Ishikawa (cell line): ENCODE data around the gene PPP1R27.

ENCODE experiments used
- CEBPB ChIP-seq: IDR thresholded peaks from 2 replicates; pipeline ENCODE4 v1.6.1; 2012
- CREB1 ChIP-seq: IDR thresholded peaks from 2 replicates; pipeline ENCODE4 v1.6.1; 2012; ENCODE audit warnings: low read depth
- EGR1 ChIP-seq: IDR thresholded peaks from 2 replicates; pipeline ENCODE4 v1.6.1; 2012
- EP300 ChIP-seq: IDR thresholded peaks from 2 replicates; pipeline ENCODE4 v1.6.1; 2012; ENCODE audit warnings: borderline replicate concordance
- FOXM1 ChIP-seq: IDR thresholded peaks from 2 replicates; pipeline ENCODE4 v1.6.1; 2012; ENCODE audit warnings: low read depth, borderline replicate concordance
- NFIC ChIP-seq: IDR thresholded peaks from 2 replicates; pipeline ENCODE4 v1.6.1; 2012
- RAD21 ChIP-seq: IDR thresholded peaks from 2 replicates; pipeline ENCODE4 v1.6.1; 2012; ENCODE audit warnings: low read depth
- TAF1 ChIP-seq: IDR thresholded peaks from 2 replicates; pipeline ENCODE4 v1.6.1; 2012; ENCODE audit warnings: low read depth, mild to moderate bottlenecking
- TCF12 ChIP-seq: IDR thresholded peaks from 2 replicates; pipeline ENCODE4 v1.6.1; 2012; ENCODE audit warnings: low read depth
- TEAD4 ChIP-seq: IDR thresholded peaks from 2 replicates; pipeline ENCODE4 v1.6.1; 2012
- YY1 ChIP-seq: IDR thresholded peaks from 2 replicates; pipeline ENCODE4 v1.6.1; 2012; ENCODE audit warnings: low read depth
- ZBTB7A ChIP-seq: IDR thresholded peaks from 2 replicates; pipeline ENCODE4 v1.6.1; 2012; ENCODE audit warnings: low read depth
- TF ChIP-seq, protein P1 (sequence below): IDR thresholded peaks from 2 replicates; pipeline ENCODE4 v1.6.1; 2012; ENCODE audit warnings: low read depth, mild to moderate bottlenecking
- TF ChIP-seq, protein P2 (sequence below): IDR thresholded peaks from 2 replicates; pipeline ENCODE4 v1.6.1; 2012

DNA sequence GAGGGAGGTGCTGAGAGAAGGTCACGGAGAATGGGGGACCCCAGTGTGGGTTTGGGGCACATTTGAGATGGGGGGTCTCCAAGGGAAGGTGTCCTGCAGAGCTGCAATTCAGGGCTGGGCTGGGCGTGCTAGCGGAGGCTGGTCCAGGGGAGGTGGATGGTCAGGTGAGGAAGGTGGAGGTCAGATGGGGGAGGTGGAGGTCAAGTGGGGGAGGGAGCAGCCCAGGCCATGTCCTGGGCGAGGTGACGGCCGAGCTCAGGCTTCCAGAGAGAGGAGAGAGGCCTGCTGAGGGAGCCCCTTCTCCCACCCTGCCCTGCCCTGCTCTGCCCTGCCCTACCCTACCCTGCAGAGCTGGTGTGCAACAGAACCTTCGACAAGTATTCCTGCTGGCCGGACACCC lies 24.4 kb downstream of the PPP1R27 start:
- TF ChIP-seq, protein P1, sequence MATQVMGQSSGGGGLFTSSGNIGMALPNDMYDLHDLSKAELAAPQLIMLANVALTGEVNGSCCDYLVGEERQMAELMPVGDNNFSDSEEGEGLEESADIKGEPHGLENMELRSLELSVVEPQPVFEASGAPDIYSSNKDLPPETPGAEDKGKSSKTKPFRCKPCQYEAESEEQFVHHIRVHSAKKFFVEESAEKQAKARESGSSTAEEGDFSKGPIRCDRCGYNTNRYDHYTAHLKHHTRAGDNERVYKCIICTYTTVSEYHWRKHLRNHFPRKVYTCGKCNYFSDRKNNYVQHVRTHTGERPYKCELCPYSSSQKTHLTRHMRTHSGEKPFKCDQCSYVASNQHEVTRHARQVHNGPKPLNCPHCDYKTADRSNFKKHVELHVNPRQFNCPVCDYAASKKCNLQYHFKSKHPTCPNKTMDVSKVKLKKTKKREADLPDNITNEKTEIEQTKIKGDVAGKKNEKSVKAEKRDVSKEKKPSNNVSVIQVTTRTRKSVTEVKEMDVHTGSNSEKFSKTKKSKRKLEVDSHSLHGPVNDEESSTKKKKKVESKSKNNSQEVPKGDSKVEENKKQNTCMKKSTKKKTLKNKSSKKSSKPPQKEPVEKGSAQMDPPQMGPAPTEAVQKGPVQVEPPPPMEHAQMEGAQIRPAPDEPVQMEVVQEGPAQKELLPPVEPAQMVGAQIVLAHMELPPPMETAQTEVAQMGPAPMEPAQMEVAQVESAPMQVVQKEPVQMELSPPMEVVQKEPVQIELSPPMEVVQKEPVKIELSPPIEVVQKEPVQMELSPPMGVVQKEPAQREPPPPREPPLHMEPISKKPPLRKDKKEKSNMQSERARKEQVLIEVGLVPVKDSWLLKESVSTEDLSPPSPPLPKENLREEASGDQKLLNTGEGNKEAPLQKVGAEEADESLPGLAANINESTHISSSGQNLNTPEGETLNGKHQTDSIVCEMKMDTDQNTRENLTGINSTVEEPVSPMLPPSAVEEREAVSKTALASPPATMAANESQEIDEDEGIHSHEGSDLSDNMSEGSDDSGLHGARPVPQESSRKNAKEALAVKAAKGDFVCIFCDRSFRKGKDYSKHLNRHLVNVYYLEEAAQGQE = no peak
- no peak for TF ChIP-seq EP300
- TF ChIP-seq CEBPB = no peak
- TF ChIP-seq TAF1 = no peak
- TF ChIP-seq YY1 = no peak
- no peak for TF ChIP-seq EGR1
- TF ChIP-seq RAD21 = no peak
- TF ChIP-seq FOXM1 = no peak
- no peak for TF ChIP-seq NFIC
- no peak for TF ChIP-seq TEAD4
- no peak for TF ChIP-seq CREB1
- TF ChIP-seq, protein P2, sequence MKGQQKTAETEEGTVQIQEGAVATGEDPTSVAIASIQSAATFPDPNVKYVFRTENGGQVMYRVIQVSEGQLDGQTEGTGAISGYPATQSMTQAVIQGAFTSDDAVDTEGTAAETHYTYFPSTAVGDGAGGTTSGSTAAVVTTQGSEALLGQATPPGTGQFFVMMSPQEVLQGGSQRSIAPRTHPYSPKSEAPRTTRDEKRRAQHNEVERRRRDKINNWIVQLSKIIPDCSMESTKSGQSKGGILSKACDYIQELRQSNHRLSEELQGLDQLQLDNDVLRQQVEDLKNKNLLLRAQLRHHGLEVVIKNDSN = no peak
- TF ChIP-seq TCF12 = no peak
- TF ChIP-seq ZBTB7A = no peak
